WTC11 (cell line): ENCODE results near the gene PDLIM5.
"Not testable (repeated sequence)": the region's sequence is repeated elsewhere in the genome, so short reads cannot be mapped to it uniquely, and the experiment has no call there.

Experiments
- CREB1 ChIP-seq: sonication (generic); formaldehyde crosslinking; IDR thresholded peaks from 2 replicates; pipeline ENCODE4 v1.8.0; 2023; ENCODE audit warnings: mild to moderate bottlenecking, missing genetic modification reagents
- CTCF ChIP-seq: fragments of 200-600 bp; IDR thresholded peaks from 2 replicates; pipeline ENCODE4 v1.8.0; 2022; ENCODE audit warnings: antibody characterized with exemption
- ESRRA ChIP-seq: sonication (generic); formaldehyde crosslinking; IDR thresholded peaks from 2 replicates; pipeline ENCODE4 v1.8.1; 2022; ENCODE audit warnings: mild to moderate bottlenecking, missing genetic modification reagents, borderline replicate concordance
- HMGXB4 ChIP-seq: sonication (generic); formaldehyde crosslinking; IDR thresholded peaks from 2 replicates; pipeline ENCODE4 v1.8.1; 2023; ENCODE audit warnings: mild to moderate bottlenecking, moderate library complexity, missing genetic modification reagents
- MXD4 ChIP-seq: fragments of 250-450 bp; sonication (Bioruptor Pico); IDR thresholded peaks from 2 replicates; pipeline ENCODE4 v1.8.0; 2021; ENCODE audit warnings: mild to moderate bottlenecking, moderate library complexity, borderline replicate concordance
- TEAD1 ChIP-seq: sonication (generic); formaldehyde crosslinking; IDR thresholded peaks from 2 replicates; pipeline ENCODE4 v1.8.0; 2022; ENCODE audit warnings: mild to moderate bottlenecking, missing genetic modification reagents
- ZNF512 ChIP-seq: sonication (generic); formaldehyde crosslinking; IDR thresholded peaks from 2 replicates; pipeline ENCODE4 v1.8.1; 2022; ENCODE audit warnings: missing genetic modification reagents, borderline replicate concordance

DNA sequence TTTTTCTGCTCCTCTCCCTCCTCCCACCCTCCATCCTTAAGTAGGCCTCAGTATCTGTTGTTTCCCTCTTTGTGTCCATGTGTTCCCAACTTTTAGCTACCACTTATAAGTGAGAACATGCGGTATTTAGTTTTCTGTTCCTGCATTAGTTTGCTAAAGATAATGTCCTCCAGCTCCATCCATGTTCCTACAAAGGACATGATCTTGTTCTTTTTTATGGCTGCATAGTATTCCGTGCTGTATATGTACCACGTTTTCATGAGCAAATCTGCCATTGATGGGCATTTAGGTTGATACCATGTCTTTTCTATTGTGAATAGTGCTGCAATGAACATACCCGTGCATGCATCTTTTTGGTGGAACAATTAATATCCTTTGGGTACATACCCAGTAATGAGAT is 49.3 kb upstream of the PDLIM5 start:
- TF ChIP-seq CTCF; HMGXB4 (CRISPR knock-in tag); CREB1 (CRISPR knock-in tag); ZNF512 (CRISPR knock-in tag); ESRRA; TEAD1 (CRISPR knock-in tag); MXD4: not testable (repeated sequence)
